ENCODE measurements around the gene GSTM5.
"Not testable (repeated sequence)": the region's sequence is repeated elsewhere in the genome, so short reads cannot be mapped to it uniquely, and the experiment has no call there.

GSTM5 gene

DNA sequence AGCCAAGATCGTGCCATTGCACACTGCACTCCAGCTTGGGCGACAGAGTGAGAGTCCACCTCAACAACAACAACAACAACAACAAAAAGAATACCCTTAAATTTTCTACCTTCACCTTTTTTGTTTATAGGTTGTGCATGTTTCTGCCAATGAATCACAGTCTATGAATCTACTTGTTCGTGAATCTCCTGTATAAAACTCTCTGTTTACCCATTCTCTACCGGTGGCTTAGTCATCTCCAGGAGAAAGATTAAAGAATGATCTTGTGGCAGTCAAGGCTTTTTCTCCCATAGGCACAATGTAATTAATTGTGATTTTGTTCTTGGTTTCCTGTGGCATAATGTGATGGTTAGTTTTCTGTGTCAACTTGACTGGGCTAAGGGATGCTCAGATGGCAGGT lies 14.2 kb upstream of the GSTM5 start:
- not testable (repeated sequence) for DNase-seq

GRCh38 chr1:109702940-109703339 lies 9.1 kb upstream of the GSTM5 start:
- not testable (repeated sequence) for DNase-seq

GRCh38 chr1:109704173-109704572 lies 7.9 kb upstream of the GSTM5 start:
- no peak for DNase-seq

DNA sequence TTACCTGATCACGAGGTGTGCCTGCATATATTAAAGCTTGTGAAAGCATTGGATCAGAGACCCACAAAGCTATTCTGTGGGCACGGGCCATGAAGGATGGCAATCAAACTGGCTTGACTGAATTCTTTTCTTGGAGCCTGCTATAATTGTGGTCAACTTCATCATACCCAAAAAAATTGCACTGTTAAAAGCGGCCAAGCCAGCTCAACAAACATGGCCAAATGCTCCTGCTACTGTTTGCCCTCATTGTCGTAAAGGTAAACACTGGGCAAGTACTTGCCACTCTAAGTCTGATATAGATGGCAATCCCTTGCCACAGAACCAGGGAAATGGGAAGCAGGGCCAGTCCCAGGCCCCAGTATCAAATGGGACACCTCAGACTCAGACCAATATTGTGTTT lies 6.6 kb upstream of the GSTM5 start:
- no peak for DNase-seq

- DNase-seq: not testable (repeated sequence)
These were observed 3.1 kb upstream of the GSTM5 start for GRCh38 chr1:109708949-109709348.

- not testable (repeated sequence) for DNase-seq
These were observed 2.2 kb upstream of the GSTM5 start for GRCh38 chr1:109709822-109710221.

GRCh38 chr1:109712321-109712864 lies 342 bp downstream of the GSTM5 start:
- no peak for DNase-seq

DNA sequence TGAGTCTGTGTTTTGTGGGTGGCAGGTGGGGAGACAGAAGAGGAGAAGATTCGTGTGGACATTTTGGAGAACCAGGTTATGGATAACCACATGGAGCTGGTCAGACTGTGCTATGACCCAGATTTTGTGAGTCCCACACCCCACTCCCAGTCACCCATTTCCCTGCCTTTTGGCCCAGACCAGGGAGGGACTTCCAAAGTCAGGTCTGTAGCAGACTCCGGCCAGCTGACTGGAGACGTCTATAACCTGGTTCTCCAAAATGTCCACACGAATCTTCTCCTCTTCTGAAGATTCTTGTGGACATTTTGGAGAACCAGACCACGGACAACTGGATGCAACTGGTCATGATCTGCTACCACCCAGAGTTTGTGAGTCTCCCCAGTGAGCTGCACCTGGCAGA lies 1.6 kb downstream of the GSTM5 start:
- DNase-seq: no peak

- no peak for DNase-seq
These were observed 2.8 kb downstream of the GSTM5 start for GRCh38 chr1:109714661-109715372.

DNA sequence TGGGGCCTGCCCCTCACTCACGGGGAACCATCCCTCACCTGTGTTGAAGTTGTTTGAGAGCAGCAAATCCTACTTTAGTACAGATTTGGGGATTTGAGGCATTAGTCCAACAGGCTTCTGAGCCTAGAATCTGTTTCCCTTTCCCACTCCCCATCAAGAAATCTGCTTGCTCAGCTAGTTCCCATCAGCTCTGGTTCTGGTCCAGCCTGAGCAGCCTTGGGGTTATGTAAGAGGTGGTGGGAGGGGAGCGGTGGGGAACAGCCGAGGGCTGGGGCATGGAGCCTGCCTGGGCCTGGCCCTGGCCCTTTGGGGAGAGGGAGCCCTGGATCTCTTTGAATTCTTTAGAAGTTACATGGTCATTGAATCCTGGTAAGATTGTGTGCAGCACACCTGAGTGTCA lies 4.1 kb downstream of the GSTM5 start:
- no peak for DNase-seq

DNA sequence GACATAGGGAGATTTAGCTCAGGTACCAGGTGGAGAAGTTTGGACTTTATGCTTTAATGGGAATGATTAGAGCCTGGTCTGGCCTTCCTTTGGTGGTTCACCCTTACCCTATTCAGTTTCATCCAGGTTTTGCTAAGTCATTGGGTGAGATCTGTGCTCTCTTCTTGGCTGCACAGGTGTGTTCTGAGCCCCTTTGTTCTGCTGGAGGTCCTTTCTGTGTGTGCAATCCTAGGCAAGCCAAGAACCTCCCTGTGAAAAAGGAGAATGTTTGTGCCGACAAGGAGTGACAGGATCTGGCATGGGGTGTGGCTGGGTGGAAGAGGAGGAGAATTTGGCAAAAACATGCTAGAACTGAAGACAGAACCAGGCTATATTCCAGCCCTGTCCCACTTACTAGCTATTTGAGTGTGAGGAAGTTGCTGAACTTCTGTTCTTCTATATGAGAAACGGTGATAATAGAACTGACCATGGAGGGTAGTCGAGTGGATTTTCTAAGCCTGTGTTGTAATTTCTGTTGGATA lies 4.6 kb downstream of the GSTM5 start:
- DNase-seq: no peak

DNA sequence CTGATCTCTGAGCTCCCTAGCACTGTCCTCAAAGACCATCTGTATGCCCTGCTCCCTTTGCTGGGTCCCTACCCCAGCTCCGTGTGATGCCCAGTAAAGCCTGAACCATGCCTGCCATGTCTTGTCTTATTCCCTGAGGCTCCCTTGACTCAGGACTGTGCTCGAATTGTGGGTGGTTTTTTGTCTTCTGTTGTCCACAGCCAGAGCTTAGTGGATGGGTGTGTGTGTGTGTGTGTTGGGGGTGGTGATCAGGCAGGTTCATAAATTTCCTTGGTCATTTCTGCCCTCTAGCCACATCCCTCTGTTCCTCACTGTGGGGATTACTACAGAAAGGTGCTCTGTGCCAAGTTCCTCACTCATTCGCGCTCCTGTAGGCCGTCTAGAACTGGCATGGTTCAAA lies 5.7 kb downstream of the GSTM5 start:
- DNase-seq: no peak

- no peak for DNase-seq
These were observed 6.4 kb downstream of the GSTM5 start for GRCh38 chr1:109718495-109718894.

DNA sequence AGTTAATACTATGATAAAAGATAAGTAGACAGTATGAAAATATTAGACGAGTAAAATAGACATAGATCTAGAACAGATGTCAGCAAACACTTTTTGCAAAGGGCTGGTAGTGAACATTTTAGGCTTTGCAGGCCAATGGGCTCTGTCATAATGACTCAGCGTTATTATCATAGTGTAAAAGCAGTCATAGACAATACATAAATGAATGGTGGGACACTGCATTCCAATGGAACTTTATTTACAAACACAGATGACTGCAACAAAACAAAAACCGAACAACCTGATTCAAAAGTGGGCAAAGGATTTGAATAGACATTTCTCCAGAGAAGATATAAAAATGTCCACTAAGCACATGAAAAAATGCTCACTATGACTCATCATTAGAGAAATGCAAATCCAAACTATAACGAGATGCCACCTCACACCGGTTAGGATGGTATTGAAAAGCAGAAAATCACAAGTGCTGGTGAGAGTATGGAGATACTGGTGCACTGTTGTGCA lies 7.3 kb downstream of the GSTM5 start:
- no peak for DNase-seq

GRCh38 chr1:109721042-109721441 lies 9.0 kb downstream of the GSTM5 start:
- no peak for DNase-seq

GRCh38 chr1:109721971-109722370 lies 9.9 kb downstream of the GSTM5 start:
- DNase-seq: no peak

DNA sequence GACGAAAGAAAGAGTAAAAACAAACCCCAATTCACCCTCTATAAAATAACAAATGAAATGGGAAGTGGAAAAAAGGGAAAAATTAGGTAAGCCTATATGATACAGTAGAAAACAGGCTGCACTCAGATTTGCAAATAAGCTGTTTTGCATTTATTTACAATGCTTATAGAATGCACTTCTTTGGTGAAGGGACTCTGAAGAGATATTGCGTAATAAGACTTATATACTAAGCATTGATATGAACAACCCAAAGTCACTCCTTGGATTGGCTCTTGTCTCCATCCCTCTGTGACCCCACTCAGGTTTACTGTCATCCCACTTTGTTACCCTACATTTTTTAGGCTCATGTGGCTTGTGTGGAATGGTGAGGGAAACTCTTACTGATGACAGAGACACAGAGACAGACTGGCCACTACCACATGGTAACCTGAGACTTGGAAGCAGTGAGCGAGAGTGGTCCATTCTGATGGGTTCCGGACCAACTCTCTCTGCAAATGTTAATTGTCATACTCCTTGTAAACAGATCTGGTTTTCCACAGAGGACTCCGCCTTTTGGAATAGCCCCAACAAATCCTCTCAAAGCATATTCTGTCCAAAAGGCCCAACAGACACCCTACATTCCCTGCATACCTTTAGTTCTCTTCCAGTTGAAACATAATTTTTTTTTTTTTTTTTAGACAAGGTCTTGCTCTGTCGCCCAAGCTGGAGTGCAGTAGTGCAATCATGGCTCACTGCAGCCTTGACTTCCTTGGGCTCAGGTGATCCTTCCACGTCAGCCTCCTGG lies 11.0 kb downstream of the GSTM5 start:
- no peak for DNase-seq

DNA sequence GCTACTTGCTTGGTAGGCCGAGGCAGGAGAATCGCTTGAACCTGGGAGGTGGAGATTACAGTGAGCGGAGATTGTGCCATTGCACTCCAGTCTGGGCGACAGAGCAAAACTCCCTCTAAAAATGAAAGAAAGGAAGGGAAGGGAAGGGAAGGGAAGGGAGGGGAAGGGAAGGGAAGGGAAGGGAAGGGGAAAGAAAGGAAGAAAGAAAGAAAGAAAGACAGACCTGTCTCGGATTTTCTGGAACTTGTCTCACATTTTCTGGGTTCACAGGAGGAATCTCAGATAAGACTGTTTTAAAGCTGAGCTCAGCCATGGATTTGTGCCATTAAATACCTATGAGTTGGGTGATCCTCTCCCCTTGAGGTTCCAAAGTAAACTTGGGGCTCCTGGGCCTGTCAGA lies 12.9 kb downstream of the GSTM5 start:
- no peak for DNase-seq

DNA sequence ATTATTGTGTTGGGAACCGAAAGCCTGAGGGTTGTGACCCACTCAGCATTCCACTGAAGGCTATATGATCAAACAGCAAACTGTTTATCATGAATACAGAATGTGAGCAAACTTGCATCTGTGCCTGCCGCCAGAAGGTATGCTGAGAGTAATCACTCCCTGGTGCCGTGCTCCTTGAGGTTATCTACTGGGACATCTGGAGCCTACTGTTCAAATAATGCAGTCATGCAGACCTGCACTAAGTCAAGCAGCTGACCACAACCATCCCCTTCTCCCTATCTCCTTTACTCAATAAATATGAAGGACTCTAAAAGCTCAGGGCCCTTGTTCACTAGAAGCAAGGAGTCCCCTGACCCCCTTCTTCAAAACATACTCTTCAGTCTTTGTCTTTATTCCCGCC lies 13.5 kb downstream of the GSTM5 start:
- DNase-seq: no peak

DNA sequence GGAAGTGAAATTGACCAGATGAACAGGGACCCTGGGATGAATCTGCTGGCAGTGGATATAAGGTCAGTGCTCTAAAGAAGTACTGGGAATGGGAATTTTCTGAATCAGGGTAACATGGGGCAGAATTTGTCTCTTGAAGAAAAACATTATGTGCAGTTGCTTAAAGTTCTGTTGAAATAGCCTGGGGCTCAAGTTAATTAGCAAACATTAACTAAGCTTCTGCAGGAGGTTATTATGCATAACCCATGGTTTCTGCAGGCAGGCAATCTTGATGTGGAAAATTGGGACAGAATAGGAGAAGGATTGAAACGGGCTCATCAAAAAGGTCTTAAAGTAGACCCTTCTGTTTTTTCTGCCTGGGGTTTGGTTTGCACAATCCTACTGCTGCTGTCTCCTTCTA lies 14.0 kb downstream of the GSTM5 start:
- DNase-seq: no peak

DNA sequence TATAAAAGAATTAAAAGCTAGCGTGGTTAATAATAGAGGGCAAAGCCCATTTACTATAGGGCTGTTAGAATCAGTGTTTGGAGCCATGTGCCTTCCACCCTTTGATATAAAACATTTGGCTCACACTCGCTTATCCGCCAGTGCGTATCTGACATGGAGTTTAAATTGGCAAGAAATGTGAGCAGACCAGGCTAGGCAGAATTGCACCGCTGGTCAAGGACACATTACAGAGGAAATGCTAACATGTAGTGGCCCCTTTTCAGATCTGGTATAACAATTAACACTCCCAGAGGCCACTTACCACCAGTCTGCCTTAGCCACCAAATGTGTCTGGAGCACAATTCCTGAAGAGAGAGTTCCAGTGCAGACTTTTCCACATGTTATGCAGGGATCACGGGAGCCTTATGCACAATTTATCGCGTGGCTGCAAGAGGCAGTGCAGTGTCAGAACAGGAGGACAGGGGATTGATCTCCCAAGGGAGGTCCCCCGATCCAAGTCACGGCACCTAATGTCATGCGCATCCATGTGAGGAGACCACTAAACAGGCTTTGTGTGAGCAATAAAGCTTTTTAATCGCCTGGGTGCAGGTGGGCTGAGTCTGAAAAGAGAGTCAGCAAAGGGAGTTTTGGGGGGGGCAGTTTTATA lies 14.8 kb downstream of the GSTM5 start:
- no peak for DNase-seq

GRCh38 chr1:109728870-109729269 lies 16.8 kb downstream of the GSTM5 start:
- DNase-seq: no peak

- DNase-seq: no peak
These were observed 18.6 kb downstream of the GSTM5 start for GRCh38 chr1:109730666-109731065.

Measured in DMS79 (cell line).